GM23248 (cell line): Measurements from ENCODE around the gene IL22. TPM values are rescaled to one million over a fixed set of nuclear protein-coding genes. Genes with fewer than 3 reads are reported as not detected.

Source experiments
- DNase-seq: peaks from one replicate; pipeline ENCODE4 v3.0.0-alpha.2; 2015
- H2AFZ ChIP-seq: fragments of 200-600 bp; sonication (generic); 2 replicates; pipeline ENCODE4 v1.6.1; 2016; ENCODE audit warnings: antibody characterized with exemption
- H3F3A ChIP-seq: fragments of 200-600 bp; sonication (generic); 2 replicates; pipeline ENCODE4 v1.6.1; 2016; ENCODE audit warnings: mild to moderate bottlenecking, antibody characterized with exemption, mixed run types; ENCODE audit not compliant: insufficient read depth
- H3K27ac ChIP-seq: fragments of 200-600 bp; sonication (generic); 2 replicates; pipeline ENCODE4 v1.5.1; 2016; ENCODE audit warnings: mild to moderate bottlenecking
- H3K27me3 ChIP-seq: fragments of 200-600 bp; sonication (generic); replicated peaks from 2 replicates; pipeline ENCODE4 v1.6.1; 2016; ENCODE audit warnings: mild to moderate bottlenecking; ENCODE audit not compliant: insufficient read depth
- H3K36me3 ChIP-seq: fragments of 200-600 bp; sonication (generic); 2 replicates; pipeline ENCODE4 v1.6.1; 2016; ENCODE audit warnings: low read depth, mild to moderate bottlenecking
- H3K4me1 ChIP-seq: fragments of 200-600 bp; sonication (generic); 2 replicates; pipeline ENCODE4 v1.6.1; 2016; ENCODE audit warnings: mild to moderate bottlenecking; ENCODE audit not compliant: insufficient read depth
- H3K4me2 ChIP-seq: fragments of 200-600 bp; sonication (generic); one replicate; pipeline ENCODE4 v1.6.1; 2016; ENCODE audit warnings: mild to moderate bottlenecking; ENCODE audit not compliant: unreplicated experiment
- H3K4me3 ChIP-seq: fragments of 200-600 bp; sonication (generic); 2 replicates; pipeline ENCODE4 v1.5.1; 2016; ENCODE audit warnings: mild to moderate bottlenecking
- H3K79me2 ChIP-seq: fragments of 200-600 bp; sonication (generic); 2 replicates; pipeline ENCODE4 v1.6.1; 2016; ENCODE audit warnings: mild to moderate bottlenecking; ENCODE audit not compliant: insufficient read depth
- H3K9ac ChIP-seq: fragments of 200-600 bp; sonication (generic); 2 replicates; pipeline ENCODE4 v1.6.1; 2016; ENCODE audit warnings: mild to moderate bottlenecking
- H3K9me2 ChIP-seq: fragments of 200-600 bp; sonication (generic); 2 replicates; pipeline ENCODE4 v1.6.1; 2016; ENCODE audit warnings: mixed run types, mild to moderate bottlenecking, moderate library complexity; ENCODE audit not compliant: insufficient read depth
- H3K9me3 ChIP-seq: fragments of 200-600 bp; sonication (generic); one replicate; pipeline ENCODE4 v1.6.1; 2017; ENCODE audit warnings: low read depth
- H4K20me1 ChIP-seq: fragments of 200-600 bp; sonication (generic); 2 replicates; pipeline ENCODE4 v1.6.0; 2016; ENCODE audit not compliant: insufficient read depth
- EZH2 ChIP-seq: fragments of 200-600 bp; sonication (generic); IDR thresholded peaks from 2 replicates; pipeline ENCODE4 v1.6.1; 2018; ENCODE audit warnings: antibody characterized with exemption, mild to moderate bottlenecking; ENCODE audit not compliant: insufficient read depth, poor library complexity, severe bottlenecking
- EZH2phosphoT487 ChIP-seq: fragments of 200-600 bp; sonication (generic); IDR thresholded peaks from 2 replicates; pipeline ENCODE4 v1.6.1; 2018; ENCODE audit warnings: antibody characterized with exemption, moderate library complexity, mild to moderate bottlenecking, low read depth; ENCODE audit not compliant: insufficient read depth
- WGBS, 2 experiments: methylation state at CpG; one replicate each; pipeline ENCODE4 v1.1.6; 2015 to 2017; ENCODE audit warnings: low lambda C conversion rate in 2 of 2, low coverage in 1 of 2; ENCODE audit errors: missing lambda C conversion rate in 2 of 2; 5-methylcytosine and 5-hydroxymethylcytosine counted together
- in situ Hi-C: fragments of 300-500 bp; cut with MboI; formaldehyde crosslinking; loops from 2 replicates; pipeline ENCODE4 v1.15.0; 2020
- polyA plus RNA-seq: library from polyadenylated mRNA; unstranded; fragments of >200 nt; fragmentation: Nextera tagmentation; extraction: Ambion mirVana; gene quantifications from 2 replicates; pipeline ENCODE4 v1.2.1, GENCODE V29; 2016
- total RNA-seq: library from RNA; depleted of rRNA; stranded (reverse); fragments of >200 nt; shearing (Covaris generic); gene quantifications from 2 replicates; pipeline ENCODE4 v1.2.3, GENCODE V29; 2014

Gene IL22
- total and polyA plus RNA-seq, 2 experiments from 2014 or later: not detected

DNA sequence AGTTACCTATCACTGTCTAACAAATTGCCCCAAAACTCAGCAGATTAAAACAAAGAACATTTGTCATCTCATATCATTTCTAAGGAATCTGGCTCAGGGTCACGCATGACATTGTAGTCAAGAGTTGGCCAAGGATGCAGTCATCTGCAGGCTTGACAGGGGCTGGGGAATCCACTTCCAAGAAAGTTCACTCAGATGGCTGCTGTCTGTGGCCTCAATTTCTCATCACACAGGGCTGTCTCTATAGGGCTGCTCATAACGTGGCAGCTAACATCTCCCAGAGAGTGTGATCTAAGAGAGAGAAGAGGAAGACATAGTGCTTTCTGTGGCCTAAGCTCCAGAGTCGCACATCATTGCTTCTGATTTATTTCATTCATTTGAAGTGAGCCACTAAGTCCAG, 17.0 kb upstream of the IL22 start:
- H3K27me3 ChIP-seq: no peaks in the 10 kb centered on the region
- peaks cover 44% of the 10 kb centered on the region for H3K4me1 ChIP-seq
- peaks cover 11% of the 10 kb centered on the region; the same call in 1 of the 2 replicates for H3F3A ChIP-seq
- no peak overlapping the region for H3K9ac ChIP-seq
- no peaks in the 10 kb centered on the region for H4K20me1 ChIP-seq
- no peak overlapping the region for H3K4me2 ChIP-seq
- no peaks in the 10 kb centered on the region for H3K79me2 ChIP-seq
- no peak for TF ChIP-seq EZH2phosphoT487
- no peak for TF ChIP-seq EZH2
- H3K9me2 ChIP-seq: no peaks in the 10 kb centered on the region
- H3K9me3 ChIP-seq: no peaks in the 10 kb centered on the region
- no peak overlapping the region for H3K27ac ChIP-seq
- H2AFZ ChIP-seq: no peak overlapping the region; the same call in 1 of the 2 replicates
- DNase-seq: no peak
- H3K36me3 ChIP-seq: no peaks in the 10 kb centered on the region
- in situ Hi-C loops: no loop called here
- H3K4me3 ChIP-seq: no peak overlapping the region
- 73 to 78% methylated on average over 3 of the region's 3 CpGs for WGBS, 2 experiments

DNA sequence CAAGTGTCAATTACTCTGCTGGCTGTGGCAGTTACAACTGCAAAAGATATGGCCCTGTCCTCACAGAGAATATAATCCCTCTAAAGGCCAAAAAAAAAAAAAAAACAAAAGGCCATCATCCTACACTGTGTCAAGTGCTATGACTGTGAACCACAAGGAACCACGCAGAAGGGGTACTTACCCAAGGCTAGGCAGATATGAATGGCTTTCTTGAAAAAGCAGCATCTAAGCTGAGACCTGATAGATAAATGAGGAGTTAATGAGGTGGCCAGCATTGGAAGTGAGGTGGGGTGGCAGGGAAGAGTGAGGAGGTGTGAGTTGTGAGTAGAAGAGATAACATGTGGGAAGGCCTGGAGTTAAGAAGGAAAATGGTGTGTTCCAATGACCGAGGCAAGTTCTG, 16.4 kb upstream of the IL22 start:
- Histone ChIP-seq H3K9me2 (no peaks in the 10 kb centered on the region), H3K9ac (no peak overlapping the region), H3K9me3 (no peaks in the 10 kb centered on the region), H3K4me3 (no peak overlapping the region), H3K27me3 (no peaks in the 10 kb centered on the region), H3K27ac (no peak overlapping the region), H4K20me1 (no peaks in the 10 kb centered on the region), H3F3A (peaks cover 17% of the 10 kb centered on the region; the same call in 1 of the 2 replicates), H3K36me3 (no peaks in the 10 kb centered on the region), H3K4me2 (no peak overlapping the region), H3K79me2 (no peaks in the 10 kb centered on the region), H2AFZ (no peak overlapping the region), H3K4me1 (peaks cover 50% of the 10 kb centered on the region)
- TF ChIP-seq EZH2phosphoT487 (no peak), EZH2 (no peak)
- DNase-seq: no peak
- in situ Hi-C loops: no loop called here
- WGBS, 2 experiments: 73 to 79% methylated on average over 2 of the region's 2 CpGs

- in situ Hi-C loops: no loop called here
- Histone ChIP-seq H2AFZ (no peak overlapping the region), H3K9me3 (no peaks in the 10 kb centered on the region), H3K27me3 (no peaks in the 10 kb centered on the region), H4K20me1 (no peaks in the 10 kb centered on the region), H3K9me2 (no peaks in the 10 kb centered on the region), H3K9ac (no peak overlapping the region), H3K27ac (peak overlapping the region; percentile 78; the same call in 1 of the 2 replicates), H3K4me3 (no peak overlapping the region), H3K4me1 (peaks cover 58% of the 10 kb centered on the region), H3K36me3 (no peaks in the 10 kb centered on the region), H3K79me2 (no peaks in the 10 kb centered on the region), H3F3A (peaks cover 24% of the 10 kb centered on the region; the same call in 1 of the 2 replicates), H3K4me2 (no peak overlapping the region)
- no peak for TF ChIP-seq EZH2phosphoT487
- no peak for TF ChIP-seq EZH2
- DNase-seq: no peak
These were observed 15.6 kb upstream of the IL22 start for GRCh38 chr12:68268967-68269366.

DNA sequence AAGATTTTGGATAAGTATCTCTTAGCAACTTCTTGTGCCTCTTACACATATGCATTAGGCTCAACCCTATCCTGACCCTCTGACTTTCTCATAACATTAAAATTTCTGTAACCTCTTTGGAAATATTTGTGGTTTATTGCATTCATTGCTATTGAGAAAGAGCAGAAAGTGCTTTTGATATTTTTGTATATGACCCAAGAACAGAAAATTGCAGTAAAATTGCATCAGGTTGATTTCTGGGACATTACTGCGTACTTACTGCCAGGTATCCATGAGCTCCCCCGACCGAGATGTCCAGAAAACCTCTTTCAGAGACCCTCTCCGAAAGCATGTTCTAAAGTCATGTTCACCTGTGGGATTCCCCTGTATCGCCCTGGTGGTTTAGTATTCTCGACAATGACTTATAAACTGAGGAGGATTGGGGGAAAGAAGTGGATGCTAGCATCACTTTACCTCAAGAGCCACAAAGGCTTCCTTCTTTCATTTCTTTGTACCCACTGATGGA, 14.5 kb upstream of the IL22 start:
- DNase-seq: peak; percentile 85

More for the DNA sequence above, 14.5 kb upstream of the IL22 start:
- no peaks in the 10 kb centered on the region for H4K20me1 ChIP-seq
- no peaks in the 10 kb centered on the region for H3K27me3 ChIP-seq
- H3K9me3 ChIP-seq: no peaks in the 10 kb centered on the region
- no peaks in the 10 kb centered on the region for H3K79me2 ChIP-seq
- H3K9me2 ChIP-seq: no peaks in the 10 kb centered on the region
- H3K36me3 ChIP-seq: no peaks in the 10 kb centered on the region
- H3K9ac ChIP-seq: peak overlapping the region; percentile 56
- peak overlapping the region; percentile 50 for H3K4me2 ChIP-seq
- 71 to 72% methylated on average over 6 of the region's 6 CpGs for WGBS, 2 experiments
- no peak overlapping the region for H2AFZ ChIP-seq
- in situ Hi-C loops: no loop called here
- peaks cover 31% of the 10 kb centered on the region; the same call in 1 of the 2 replicates for H3F3A ChIP-seq
- H3K4me1 ChIP-seq: peaks cover 61% of the 10 kb centered on the region
- no peak overlapping the region for H3K4me3 ChIP-seq
- peak overlapping the region; percentile 78 for H3K27ac ChIP-seq
- TF ChIP-seq EZH2phosphoT487 (no peak), EZH2 (no peak)
